Astrocyte of the cerebellum (primary cell): ENCODE measurements around the gene TFF3.

Source experiments
- DNase-seq: peaks from one replicate; pipeline ENCODE4 v3.0.0-alpha.2; 2011; ENCODE audit warnings: low read depth
- H3K4me3 ChIP-seq: 2 replicates; pipeline ENCODE4 v1.5.1; 2011; ENCODE audit warnings: mild to moderate bottlenecking, low read depth, low read length, moderate library complexity
- CTCF ChIP-seq: IDR thresholded peaks from 2 replicates; pipeline ENCODE4 v1.5.1; 2012; ENCODE audit warnings: low read length, low read depth, moderate library complexity, mild to moderate bottlenecking; ENCODE audit errors: missing control alignments
- in situ Hi-C: cut with HindIII; loops from 2 replicates; pipeline ENCODE4 v1.10.0; 2017; ENCODE audit warnings: low sequenced_read_pairs

TFF3 gene

DNA sequence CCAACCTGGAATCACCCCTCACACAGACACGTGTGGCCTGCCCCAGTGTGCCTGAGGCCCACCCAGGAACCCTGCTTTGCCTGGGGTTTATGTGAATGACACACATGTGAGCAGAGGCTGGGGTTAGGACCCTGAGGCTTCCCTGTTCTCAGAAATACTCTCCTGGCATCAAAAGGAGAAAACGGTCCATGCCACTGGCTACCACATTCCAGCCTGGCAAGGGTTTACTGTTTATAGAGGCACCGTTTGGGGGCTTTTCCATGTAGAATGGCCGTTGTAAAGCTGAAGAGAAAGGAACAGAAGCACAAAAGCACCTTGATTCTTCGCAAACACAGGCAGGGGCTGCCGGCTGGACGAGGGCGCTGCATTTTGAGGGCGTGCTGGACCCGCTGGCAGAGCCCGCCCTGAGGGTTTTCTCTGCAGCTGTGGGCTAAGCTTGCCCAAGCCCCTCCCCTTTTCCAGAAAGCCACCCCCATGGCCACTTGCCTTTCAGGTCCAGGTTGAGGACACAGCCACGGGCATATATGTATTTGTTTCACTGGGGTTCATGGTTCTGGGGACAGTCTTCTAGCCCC is 13.0 kb downstream of the TFF3 start:
- in situ Hi-C loops: no loop called here
- no peak for TF ChIP-seq CTCF
- no peak overlapping the region for H3K4me3 ChIP-seq
- no peak for DNase-seq

DNA sequence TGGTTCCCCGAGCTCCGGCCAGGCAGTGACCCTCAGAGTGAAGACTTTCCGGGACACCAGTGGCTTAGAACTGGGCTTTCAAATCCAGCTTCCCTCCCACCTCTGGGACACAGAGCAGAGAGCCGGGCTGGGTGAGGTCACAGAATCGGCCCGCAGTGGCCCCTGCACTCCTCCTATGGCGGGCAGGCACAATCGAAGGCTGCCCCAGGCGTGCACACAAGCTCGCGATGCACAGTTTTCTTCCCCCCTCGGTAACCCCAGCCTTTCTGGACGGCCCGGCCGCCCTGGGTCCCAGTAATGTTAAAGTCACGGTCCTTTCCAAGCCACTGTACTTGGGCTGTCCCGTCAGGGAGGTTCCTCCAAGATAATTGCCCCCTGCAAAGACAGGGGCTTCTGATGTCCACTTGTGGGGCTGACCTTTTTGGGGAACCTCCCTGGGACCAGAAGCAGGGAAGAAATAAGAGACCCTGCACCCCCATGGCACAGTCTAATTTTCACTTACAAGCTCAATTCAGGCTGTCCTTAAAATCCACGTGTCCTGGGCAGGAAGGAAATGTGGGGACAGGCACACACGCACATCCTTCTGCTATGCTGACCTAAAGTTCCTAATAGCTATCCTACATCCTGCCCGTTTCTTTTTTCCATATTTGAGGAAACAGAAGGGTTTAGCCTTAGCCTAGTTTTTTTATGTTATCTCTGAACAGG is 13.7 kb downstream of the TFF3 start:
- DNase-seq: no peak
- in situ Hi-C loops: no loop called here
- no peak for TF ChIP-seq CTCF
- H3K4me3 ChIP-seq: no peak overlapping the region

DNA sequence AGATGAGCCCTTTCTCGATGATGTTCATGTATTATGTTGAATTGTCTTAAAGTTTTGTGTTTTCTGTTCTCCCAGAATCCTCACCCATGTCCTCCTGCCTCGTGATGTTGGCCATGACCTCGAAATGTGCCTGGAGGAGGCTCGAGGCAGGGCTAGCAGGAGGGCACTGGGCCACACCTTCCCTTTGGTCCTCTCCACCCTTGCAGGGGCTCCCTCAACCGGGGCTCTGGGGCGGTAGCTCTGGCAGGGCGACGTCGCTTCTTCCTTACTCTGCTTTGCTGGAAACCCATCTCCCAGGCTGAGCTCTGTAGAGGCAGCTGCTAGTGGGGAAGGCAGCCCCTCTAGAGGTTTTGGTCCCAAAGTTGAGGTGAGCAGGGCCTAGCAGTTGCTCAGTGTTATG is 14.3 kb downstream of the TFF3 start:
- in situ Hi-C loops: no loop called here
- TF ChIP-seq CTCF: no peak
- H3K4me3 ChIP-seq: no peak overlapping the region
- DNase-seq: no peak

- TF ChIP-seq CTCF: no peak
- in situ Hi-C loops: no loop called here
- DNase-seq: no peak
- no peak overlapping the region for H3K4me3 ChIP-seq
These were observed 15.1 kb downstream of the TFF3 start for GRCh38 chr21:42300045-42300583.

DNA sequence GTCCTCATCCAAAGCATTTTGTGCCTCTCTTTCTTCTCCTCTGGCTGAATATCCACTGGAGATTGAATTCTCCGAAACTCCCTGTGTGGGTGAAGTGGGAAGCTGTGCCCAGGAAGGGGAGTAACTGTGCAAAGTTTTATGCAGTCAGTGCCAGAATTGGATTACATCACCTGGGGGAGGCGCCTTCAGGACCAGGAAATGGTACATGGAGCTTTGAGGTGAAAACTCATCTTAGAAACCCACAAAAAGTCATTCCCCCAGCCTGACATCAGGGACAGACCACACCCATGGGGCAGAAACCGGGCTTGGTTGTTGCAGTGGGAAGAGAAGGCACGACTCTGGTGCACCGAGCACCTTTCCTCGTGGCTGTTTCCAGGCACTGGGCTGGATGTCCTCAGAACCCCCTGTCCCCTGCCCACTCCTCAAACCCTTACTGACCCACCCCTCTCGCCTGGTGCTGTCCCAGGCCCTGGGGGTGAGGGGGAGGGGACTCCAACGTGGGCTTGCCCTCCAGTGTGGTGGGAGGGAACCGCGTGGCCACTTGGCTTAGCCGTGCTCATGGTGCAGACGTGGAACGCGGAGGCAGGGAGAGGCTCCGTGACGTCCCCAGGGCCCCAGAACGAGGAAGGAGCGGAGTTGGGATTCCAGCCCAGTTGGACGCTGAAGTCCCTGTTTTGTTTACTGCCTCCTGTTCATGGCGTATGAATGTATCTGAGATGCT is 15.7 kb downstream of the TFF3 start:
- TF ChIP-seq CTCF: no peak
- DNase-seq: no peak
- in situ Hi-C loops: no loop called here
- no peak overlapping the region for H3K4me3 ChIP-seq

DNA sequence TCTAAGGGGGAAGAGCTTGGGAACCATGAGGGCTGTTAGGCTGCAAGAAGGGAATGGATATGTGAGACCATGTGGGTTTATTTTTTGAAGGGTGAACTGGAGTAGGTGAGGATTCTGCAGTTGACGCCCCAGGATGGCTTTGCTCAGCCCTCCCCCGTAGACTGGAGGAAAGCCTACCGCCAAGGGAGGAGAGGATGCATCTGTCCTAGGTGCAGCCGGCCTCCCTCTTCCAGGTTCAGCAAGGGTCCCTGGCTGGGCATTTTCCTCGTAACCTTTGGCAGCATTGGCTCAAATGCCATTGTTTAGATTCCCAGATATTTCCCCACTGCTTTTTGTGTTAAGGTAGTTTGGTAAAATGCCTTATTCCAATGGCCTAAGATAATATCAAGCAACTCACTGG is 16.6 kb downstream of the TFF3 start:
- no peak for DNase-seq
- in situ Hi-C loops: no loop called here
- no peak for TF ChIP-seq CTCF
- H3K4me3 ChIP-seq: no peak overlapping the region
